ENCODE data around the gene FBXW12.
"Not testable (repeated sequence)": the region's sequence is repeated elsewhere in the genome, so short reads cannot be mapped to it uniquely, and the experiment has no call there.

FBXW12 gene

GRCh38 chr3:48371651-48372376 is at the start of gene FBXW12:
Gene FBXW12, plus strand, starts transcription at chr3:48372219. Its CDS starts 549 bp downstream, at chr3:48372768.
- no peak for DNase-seq (ENCODE audit: low read depth, low spot score)

GRCh38 chr3:48331706-48332435 is 40.1 kb upstream of the FBXW12 start:
- DNase-seq (ENCODE audit: low read depth, low spot score): not testable (repeated sequence)

- DNase-seq (ENCODE audit: low read depth, low spot score): not testable (repeated sequence)
These were observed 38.4 kb upstream of the FBXW12 start, which contains the start of gene SPINK8 for GRCh38 chr3:48333346-48334245. Gene SPINK8, minus strand, starts transcription at chr3:48333661. Its CDS starts 5,320 bp downstream, at chr3:48328341.

- DNase-seq (ENCODE audit: low read depth, low spot score): no peak
These were observed 37.4 kb upstream of the FBXW12 start for GRCh38 chr3:48334605-48335004.

- DNase-seq (ENCODE audit: low read depth, low spot score): not testable (repeated sequence)
These were observed 36.7 kb upstream of the FBXW12 start for GRCh38 chr3:48335286-48335685.

- DNase-seq (ENCODE audit: low read depth, low spot score): not testable (repeated sequence)
These were observed 34.5 kb upstream of the FBXW12 start for GRCh38 chr3:48337536-48337935.

GRCh38 chr3:48338635-48339034 is 33.4 kb upstream of the FBXW12 start:
- DNase-seq (ENCODE audit: low read depth, low spot score): no peak

GRCh38 chr3:48343432-48343831 is 28.6 kb upstream of the FBXW12 start:
- DNase-seq (ENCODE audit: low read depth, low spot score): no peak

GRCh38 chr3:48344867-48345507 is 27.0 kb upstream of the FBXW12 start:
- no peak for DNase-seq (ENCODE audit: low read depth, low spot score)

GRCh38 chr3:48345946-48346572 is 26.0 kb upstream of the FBXW12 start:
- DNase-seq (ENCODE audit: low read depth, low spot score): no peak

- no peak for DNase-seq (ENCODE audit: low read depth, low spot score)
These were observed 24.5 kb upstream of the FBXW12 start for GRCh38 chr3:48347500-48347899.

- no peak for DNase-seq (ENCODE audit: low read depth, low spot score)
These were observed 19.5 kb upstream of the FBXW12 start for GRCh38 chr3:48352546-48352945.

GRCh38 chr3:48353987-48354386 is 18.0 kb upstream of the FBXW12 start:
- no peak for DNase-seq (ENCODE audit: low read depth, low spot score)

GRCh38 chr3:48356419-48356818 is 15.6 kb upstream of the FBXW12 start:
- DNase-seq (ENCODE audit: low read depth, low spot score): no peak

GRCh38 chr3:48361928-48362327 is 10.1 kb upstream of the FBXW12 start:
- no peak for DNase-seq (ENCODE audit: low read depth, low spot score)

- DNase-seq (ENCODE audit: low read depth, low spot score): no peak
These were observed 7.2 kb upstream of the FBXW12 start for GRCh38 chr3:48364840-48365239.

GRCh38 chr3:48367201-48367600 is 4.8 kb upstream of the FBXW12 start:
- no peak for DNase-seq (ENCODE audit: low read depth, low spot score)

- DNase-seq (ENCODE audit: low read depth, low spot score): no peak
These were observed 2.2 kb upstream of the FBXW12 start for GRCh38 chr3:48369693-48370332.

GRCh38 chr3:48370333-48370713 is 1.7 kb upstream of the FBXW12 start:
- DNase-seq (ENCODE audit: low read depth, low spot score): no peak

GRCh38 chr3:48372377-48372770 is 355 bp downstream of the FBXW12 start:
- no peak for DNase-seq (ENCODE audit: low read depth, low spot score)
